Measurements from ENCODE around the gene CXCR5. TPM values are rescaled to one million over a fixed set of nuclear protein-coding genes. Genes with fewer than 3 reads are reported as not detected.

The CXCR5 gene
- total and polyA plus RNA-seq, 10 of the 15 experiments (the other 5 are each of a cell fraction or from before 2014, with no cell fraction given), result 0.03 to 0.63 (median 0.25) TPM

GRCh38 chr11:118899296-118899688 is 15.6 kb downstream of the CXCR5 start:
- H3K9ac ChIP-seq (ENCODE audit: control insufficient read depth, insufficient read depth, low read length), result no peak overlapping the region
- H3K4me3 ChIP-seq, result no peak overlapping the region
- 100% methylated on average over 5 of the region's 6 CpGs for WGBS (ENCODE audit: insufficient coverage, insufficient replicate concordance, low lambda C conversion rate, missing lambda C conversion rate)
- H3K36me3 ChIP-seq (ENCODE audit: control insufficient read depth in 2 of 2, insufficient read depth in 2 of 2, low read length in 1 of 2), result peaks cover under 1 to 5% of the 10 kb centered on the region in 2 experiments; a peak in 2 of 4 replicates
- H3K9me3 ChIP-seq (replicated peaks; ENCODE audit: control insufficient read depth, insufficient read depth, low read length), result no peaks in the 10 kb centered on the region
- H3K27ac ChIP-seq (ENCODE audit: control insufficient read depth, insufficient read depth), result no peak overlapping the region
- DNase-seq (ENCODE audit: low read depth, low spot score), result no peak
- no peak for TF ChIP-seq BCL3 (IDR thresholded peaks at IDR 0.05; ENCODE audit: borderline replicate concordance, insufficient read depth, low read depth, low read length, poor library complexity, severe bottlenecking)
- no peak for TF ChIP-seq CREB1 (IDR thresholded peaks at IDR 0.05; ENCODE audit: low read depth)
- TF ChIP-seq NBN (IDR thresholded peaks at IDR 0.05), result no peak
- TF ChIP-seq NR2F1 (conservative IDR thresholded peaks at IDR 0.05), result no peak
- no peak for TF ChIP-seq USF2 (IDR thresholded peaks at IDR 0.05; ENCODE audit: borderline replicate concordance, low read depth, low read length)
- no peak for TF ChIP-seq ZZZ3 (IDR thresholded peaks at IDR 0.05; ENCODE audit: control insufficient read depth, insufficient read length, low read depth)
- TF ChIP-seq CBX5 (IDR thresholded peaks at IDR 0.05; ENCODE audit: low read depth), result no peak
- TF ChIP-seq IRF3 (IDR thresholded peaks at IDR 0.05), result no peak
- no peak for TF ChIP-seq SMARCA5 (IDR thresholded peaks at IDR 0.05)
- TF ChIP-seq SUPT20H (IDR thresholded peaks at IDR 0.05; ENCODE audit: borderline replicate concordance, control insufficient read depth, low read depth, low read length), result no peak
- TF ChIP-seq CBFB (IDR thresholded peaks at IDR 0.05; ENCODE audit: low read depth), result no peak
- no peak for TF ChIP-seq PAX5 (IDR thresholded peaks at IDR 0.05; ENCODE audit: borderline replicate concordance, low read depth, low read length)
- no peak for TF ChIP-seq MYC (IDR thresholded peaks at IDR 0.05; ENCODE audit: insufficient read depth, insufficient read length, insufficient replicate concordance, low read length, severe bottlenecking)
- TF ChIP-seq KLF5 (IDR thresholded peaks at IDR 0.05; ENCODE audit: partially characterized antibody), result no peak
- TF ChIP-seq BHLHE40 (IDR thresholded peaks at IDR 0.05; ENCODE audit: borderline replicate concordance in 1 of 2, low read depth in 2 of 2, low read length in 1 of 2), result no peak
- no peak for TF ChIP-seq CHD2 (IDR thresholded peaks at IDR 0.05; ENCODE audit: borderline replicate concordance, low read depth, low read length)
- TF ChIP-seq TCF7 (IDR thresholded peaks at IDR 0.05; ENCODE audit: borderline replicate concordance), result no peak
- TF ChIP-seq MEF2A (IDR thresholded peaks at IDR 0.05; ENCODE audit: insufficient read depth, low read depth, low read length), result no peak
- H3K4me1 ChIP-seq (ENCODE audit: control insufficient read depth, insufficient read depth, low read length), result peaks cover 29% of the 10 kb centered on the region
- ATAC-seq, result no peak
- H2AFZ ChIP-seq (ENCODE audit: control insufficient read depth, low read depth, low read length), result no peak overlapping the region
- BruUV-seq (replicated peaks), result no TSS peak
- POLR2A ChIA-PET, result no interaction called here
- SMC1A ChIA-PET (ENCODE audit: uncharacterized antibody, unreplicated experiment), result no interaction called here
- H4K20me1 ChIP-seq (ENCODE audit: control insufficient read depth, insufficient read depth), result no peaks in the 10 kb centered on the region
- H3K27me3 ChIP-seq (replicated peaks in 1 of 2; ENCODE audit: control insufficient read depth in 2 of 2, insufficient read depth in 2 of 2, low read length in 1 of 2), result no peaks in the 10 kb centered on the region
- CTCF ChIA-PET, result no interaction called here
- no peak for FAIRE-seq
- in situ Hi-C loops (cut with MboI) (no loop called here), intact Hi-C loops (cut with micrococcal nuclease; ENCODE audit: unreplicated experiment) (no loop called here)
- H3K4me2 ChIP-seq (ENCODE audit: control insufficient read depth, insufficient read depth), result no peak overlapping the region
- H3K79me2 ChIP-seq (ENCODE audit: control insufficient read depth, insufficient read depth, low read length), result no peaks in the 10 kb centered on the region
- RAD21 ChIA-PET (ENCODE audit: unreplicated experiment), result no interaction called here
